Head of caudate nucleus (tissue), 42 donors: ENCODE data around the gene KLRF2.
"Not testable (repeated sequence)": the region's sequence is repeated elsewhere in the genome, so short reads cannot be mapped to it uniquely, and the experiment has no call there.

Source experiments
- DNase-seq, 42 donors: peaks; one replicate each; pipeline versions ENCODE4 v3.0.0 to v3.0.0-alpha.2; 2020 to 2021; ENCODE audit warnings: mixed read lengths in 7 of 42
- intact Hi-C: fragments of 100-400 bp; cut with DNase I; formaldehyde crosslinking; loops from one replicate; pipeline ENCODE4 v1.15.0; 2022

The KLRF2 gene

GRCh38 chr12:9881246-9881645 lies at the start of gene KLRF2:
Gene KLRF2, plus strand, starts transcription at chr12:9881489. Its CDS starts 107 bp downstream, at chr12:9881596.
- intact Hi-C loops, result no loop called here
- DNase-seq, result no peak

- intact Hi-C loops, result no loop called here
- no peak for DNase-seq
These were observed 49.6 kb upstream of the KLRF2 start for GRCh38 chr12:9831720-9832119.

- DNase-seq, result no peak
- intact Hi-C loops, result no loop called here
These were observed 37.9 kb upstream of the KLRF2 start for GRCh38 chr12:9843407-9843806.

- intact Hi-C loops, result no loop called here
- DNase-seq, result no peak
These were observed 32.4 kb upstream of the KLRF2 start for GRCh38 chr12:9848899-9849298.

- intact Hi-C loops, result no loop called here
- no peak for DNase-seq
These were observed 30.2 kb upstream of the KLRF2 start for GRCh38 chr12:9851050-9851449.

- DNase-seq, result no peak
- intact Hi-C loops, result no loop called here
These were observed 29.4 kb upstream of the KLRF2 start for GRCh38 chr12:9851927-9852326.

- intact Hi-C loops, result no loop called here
- DNase-seq, result no peak
These were observed 25.1 kb upstream of the KLRF2 start for GRCh38 chr12:9856151-9856550.

- intact Hi-C loops, result no loop called here
- no peak for DNase-seq
These were observed 24.4 kb upstream of the KLRF2 start for GRCh38 chr12:9856894-9857293.

- intact Hi-C loops, result no loop called here
- DNase-seq, result no peak
These were observed 23.2 kb upstream of the KLRF2 start for GRCh38 chr12:9858135-9858534.

GRCh38 chr12:9864913-9865675 lies 16.2 kb upstream of the KLRF2 start:
- intact Hi-C loops, result no loop called here
- no peak for DNase-seq

GRCh38 chr12:9866860-9867269 lies 14.4 kb upstream of the KLRF2 start:
- intact Hi-C loops, result no loop called here

GRCh38 chr12:9867531-9867930 lies 13.8 kb upstream of the KLRF2 start:
- intact Hi-C loops, result no loop called here

More at GRCh38 chr12:9866860-9867269, 14.4 kb upstream of the KLRF2 start:
- DNase-seq, result no peak

GRCh38 chr12:9868311-9868801 lies 12.9 kb upstream of the KLRF2 start:
- intact Hi-C loops, result no loop called here

More at GRCh38 chr12:9867531-9867930, 13.8 kb upstream of the KLRF2 start:
- no peak for DNase-seq

GRCh38 chr12:9868951-9869306 lies 12.4 kb upstream of the KLRF2 start:
- intact Hi-C loops, result no loop called here
- DNase-seq, result no peak

More at GRCh38 chr12:9868311-9868801, 12.9 kb upstream of the KLRF2 start:
- no peak for DNase-seq

GRCh38 chr12:9869307-9870161 lies 11.8 kb upstream of the KLRF2 start, which contains the start of gene CLEC2B:
Gene CLEC2B, minus strand, starts transcription at chr12:9869354.
- no peak for DNase-seq
- intact Hi-C loops, result no loop called here

GRCh38 chr12:9870286-9870866 lies 10.9 kb upstream of the KLRF2 start:
- DNase-seq, result no peak
- intact Hi-C loops, result no loop called here

- intact Hi-C loops, result no loop called here
- DNase-seq, result no peak
These were observed 9.1 kb upstream of the KLRF2 start for GRCh38 chr12:9872162-9872561.

GRCh38 chr12:9872742-9873141 lies 8.5 kb upstream of the KLRF2 start:
- intact Hi-C loops, result no loop called here
- no peak for DNase-seq

GRCh38 chr12:9876120-9876519 lies 5.2 kb upstream of the KLRF2 start:
- intact Hi-C loops, DNase-seq: not testable (repeated sequence)
